ENCODE measurements around the gene PLIN5. TPM values are rescaled to one million over a fixed set of nuclear protein-coding genes. Genes with fewer than 3 reads are reported as not detected.
A peak's percentile ranks its signal among the peaks of the same experiment; 100 is the strongest.

PLIN5 gene
- total and polyA plus RNA-seq, 2 of the 8 experiments (the other 6 are each of a cell fraction or from before 2014, with no cell fraction given): 2.0 to 2.5 TPM

DNA sequence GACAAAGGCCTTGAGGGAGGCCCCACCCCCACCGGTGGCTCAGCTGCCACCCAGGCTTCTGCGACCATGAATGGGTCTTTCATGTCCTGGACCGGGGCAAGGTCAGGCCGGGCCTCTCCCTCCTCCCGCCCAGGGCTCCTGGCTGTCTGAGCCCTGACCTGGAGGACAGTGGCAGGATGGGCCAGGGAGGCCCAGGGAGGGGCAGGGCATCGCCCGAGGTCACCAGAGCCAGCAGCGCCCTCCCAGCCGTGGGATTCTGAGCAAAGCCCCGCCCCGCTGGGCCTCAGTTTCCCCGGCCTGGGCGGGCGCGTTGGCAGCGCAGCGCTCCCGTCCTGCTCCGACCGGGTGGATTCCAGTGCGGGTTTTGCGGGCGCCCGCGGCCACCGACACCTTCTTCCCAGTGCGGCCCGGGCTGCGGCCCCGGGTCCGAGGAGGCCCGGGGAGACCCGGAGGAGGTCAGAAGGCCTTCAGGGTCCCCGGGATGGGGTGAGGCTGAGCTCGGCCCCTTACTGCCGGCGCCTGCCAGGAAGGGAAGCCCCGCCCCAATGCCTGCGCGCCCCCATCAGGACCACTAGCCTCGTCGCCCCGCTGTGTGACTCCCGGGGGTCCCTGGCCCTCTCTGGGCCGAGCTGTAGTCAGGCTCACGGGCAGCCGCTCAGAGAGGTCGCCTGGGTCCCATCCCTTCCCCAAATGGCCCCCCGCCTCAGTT is 49.1 kb upstream of the PLIN5 start (continued):
- TF ChIP-seq ASH2L (IDR thresholded peaks at IDR 0.05; ENCODE audit: low read length) (peak; percentile 46), RFX5 (IDR thresholded peaks at IDR 0.05; ENCODE audit: borderline replicate concordance, low read depth, low read length) (no peak), SP4 (IDR thresholded peaks at IDR 0.05; ENCODE audit: low read length) (0 out of 2 replicates have a peak, but pooled peaks have one; percentile 22), SP1 (IDR thresholded peaks at IDR 0.05; ENCODE audit: low read depth, low read length) (peak; percentile 90), MAX (IDR thresholded peaks at IDR 0.05) (peak; percentile 27; the same call in 1 of the 2 replicates), HDAC2 (IDR thresholded peaks at IDR 0.05; ENCODE audit: borderline replicate concordance in 1 of 2, low read depth in 2 of 2, low read length in 2 of 2) (peak in 1 of 2 experiments; percentile 85; a peak in 1 of 4 replicates), KDM5A (IDR thresholded peaks at IDR 0.05; ENCODE audit: low read length) (no peak), GABPA (IDR thresholded peaks at IDR 0.05; ENCODE audit: borderline replicate concordance, insufficient read depth, low read length) (peak; percentile 51; the same call in 1 of the 2 replicates), YY1 (IDR thresholded peaks at IDR 0.05; ENCODE audit: low read depth, low read length) (0 out of 2 replicates have a peak, but pooled peaks have one; percentile 20), POLR2A (IDR thresholded peaks at IDR 0.05; ENCODE audit: control extremely low read depth in 1 of 2, low read depth in 2 of 2, low read length in 2 of 2) (0 out of 3 replicates have a peak, but pooled peaks of 1 of the 2 experiments have one; percentile 11), EGR1 (IDR thresholded peaks at IDR 0.05; ENCODE audit: borderline replicate concordance, low read depth, low read length) (peak; percentile 63; the same call in 1 of the 2 replicates), TEAD4 (IDR thresholded peaks at IDR 0.05; ENCODE audit: low read depth, low read length) (no peak), TAF1 (IDR thresholded peaks at IDR 0.05; ENCODE audit: low read depth, low read length) (0 out of 2 replicates have a peak, but pooled peaks have one; percentile 35), SIN3A (conservative IDR thresholded peaks at IDR 0.05 in 1 of 2, IDR thresholded peaks at IDR 0.05 in 1 of 2; ENCODE audit: low read depth in 1 of 2, low read length in 2 of 2) (peak in 1 of 2 experiments; percentile 16; a peak in 1 of 4 replicates), SUZ12 (IDR thresholded peaks at IDR 0.05; ENCODE audit: low read length) (no peak)
- TF ChIP-seq, protein P1, sequence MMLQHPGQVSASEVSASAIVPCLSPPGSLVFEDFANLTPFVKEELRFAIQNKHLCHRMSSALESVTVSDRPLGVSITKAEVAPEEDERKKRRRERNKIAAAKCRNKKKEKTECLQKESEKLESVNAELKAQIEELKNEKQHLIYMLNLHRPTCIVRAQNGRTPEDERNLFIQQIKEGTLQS (IDR thresholded peaks at IDR 0.05; ENCODE audit: insufficient read depth, low read depth, low read length): no peak
